Measurements from ENCODE around the gene ARHGAP4.
A peak's percentile ranks its signal among the peaks of the same experiment; 100 is the strongest.

Gene ARHGAP4

GRCh38 chrX:153924149-153924861, 1.8 kb downstream of the ARHGAP4 start:
- CTCF ChIA-PET = interaction anchor here (0.6 to 1.3 kb wide), 3 partner anchors 13 to 374 kb away, joined by 3 to 4 read pairs (median 3); no protein-coding TSS in a partner anchor
- DNase-seq (ENCODE audit: low spot score) = no peak
- POLR2A ChIA-PET (ENCODE audit: low non-redundant PET) = interaction anchor here (0.6 kb wide), 1 partner anchor 200 kb away, joined by 3 read pairs; the partner anchor contains the start of gene BCAP31
- TF ChIP-seq CTCF (conservative IDR thresholded peaks at IDR 0.05; ENCODE audit: low read depth) = no peak
- H3K27ac ChIP-seq = peak overlapping the region; percentile 60

GRCh38 chrX:153922932-153923857, 2.9 kb downstream of the ARHGAP4 start:
- POLR2A ChIA-PET (ENCODE audit: low non-redundant PET) = no interaction called here
- peak; percentile 60 for TF ChIP-seq CTCF (conservative IDR thresholded peaks at IDR 0.05; ENCODE audit: low read depth)
- DNase-seq (ENCODE audit: low spot score) = no peak
- peak overlapping the region; percentile 60 for H3K27ac ChIP-seq
- CTCF ChIA-PET = interaction anchor here (0.6 to 1.6 kb wide), 8 partner anchors 13 to 160 kb away, joined by 3 to 5 read pairs (median 3); partner anchors contain the start of gene PLXNB3

GRCh38 chrX:153921511-153922446, 4.3 kb downstream of the ARHGAP4 start:
- POLR2A ChIA-PET (ENCODE audit: low non-redundant PET) = no interaction called here
- peak overlapping the region; percentile 60 for H3K27ac ChIP-seq
- CTCF ChIA-PET = interaction anchor here (1.6 kb wide), 2 partner anchors 11 to 158 kb away, joined by 4 to 5 read pairs; partner anchors contain the start of gene PLXNB3
- TF ChIP-seq CTCF (conservative IDR thresholded peaks at IDR 0.05; ENCODE audit: low read depth) = no peak
- DNase-seq (ENCODE audit: low spot score) = no peak

GRCh38 chrX:153921070-153921469, 5.0 kb downstream of the ARHGAP4 start:
- no peak for DNase-seq (ENCODE audit: low spot score)
- ChIA-PET CTCF (interaction anchor here (1.3 to 1.6 kb wide), 2 partner anchors 10 to 157 kb away, joined by 4 to 5 read pairs; partner anchors contain the start of gene PLXNB3), POLR2A (ENCODE audit: low non-redundant PET) (no interaction called here)
- H3K27ac ChIP-seq = peak overlapping the region; percentile 60
- TF ChIP-seq CTCF (conservative IDR thresholded peaks at IDR 0.05; ENCODE audit: low read depth) = no peak

GRCh38 chrX:153920546-153920945, 5.5 kb downstream of the ARHGAP4 start:
- no peak for DNase-seq (ENCODE audit: low spot score)
- ChIA-PET CTCF (interaction anchor here (1.3 to 1.6 kb wide), 2 partner anchors 9 to 156 kb away, joined by 4 to 5 read pairs; partner anchors contain the start of gene PLXNB3), POLR2A (ENCODE audit: low non-redundant PET) (no interaction called here)
- H3K27ac ChIP-seq = peak overlapping the region; percentile 3; the same call in 1 of the 2 replicates
- TF ChIP-seq CTCF (conservative IDR thresholded peaks at IDR 0.05; ENCODE audit: low read depth) = no peak

Measured in RWPE1 (cell line).